Left ventricle myocardium inferior (tissue), 1 donor: ENCODE results near the gene EPS8. TPM values are rescaled to one million over a fixed set of nuclear protein-coding genes. Genes with fewer than 3 reads are reported as not detected.

Source experiments
- DNase-seq: peaks from one replicate; pipeline ENCODE4 v3.0.0-alpha.2; 2020
- H3K27ac ChIP-seq: fragments of 200-600 bp; replicated peaks from 2 replicates; pipeline ENCODE4 v1.8.0; 2021
- H3K27me3 ChIP-seq: fragments of 200-600 bp; 2 replicates; pipeline ENCODE4 v1.8.0; 2021; ENCODE audit warnings: low read depth
- H3K36me3 ChIP-seq: fragments of 200-600 bp; 2 replicates; pipeline ENCODE4 v1.8.0; 2021
- H3K4me1 ChIP-seq: fragments of 200-600 bp; 2 replicates; pipeline ENCODE4 v1.8.0; 2021
- H3K4me3 ChIP-seq: fragments of 200-600 bp; 2 replicates; pipeline ENCODE4 v1.8.0; 2021; ENCODE audit warnings: mild to moderate bottlenecking, moderate library complexity
- H3K9me3 ChIP-seq: fragments of 200-600 bp; replicated peaks from 2 replicates; pipeline ENCODE4 v1.8.0; 2021
- CTCF ChIP-seq: fragments of 200-600 bp; IDR thresholded peaks from 2 replicates; pipeline ENCODE4 v1.8.0; 2021; ENCODE audit warnings: antibody characterized with exemption, mild to moderate bottlenecking, borderline replicate concordance
- intact Hi-C: fragments of 100-400 bp; cut with micrococcal nuclease; formaldehyde crosslinking; loops from one replicate; pipeline ENCODE4 v1.11.0; 2022
- total RNA-seq: library from RNA; stranded (reverse); fragmentation: NEBNext Ultra II Directional; extraction: Animal tissue kit (Norgen Biotek cat#: 25700); gene quantifications from one replicate; pipeline ENCODE4 v1.2.1, GENCODE V29; 2021
- donor health status: DM: no; HTN: yes; CAD: no; lungs with severe emphysema.

The EPS8 gene
- total RNA-seq, 1 donor from 2014 or later = 18.9 TPM

- Histone ChIP-seq H3K27me3 (no peaks in the 10 kb centered on the region), H3K27ac (no peak overlapping the region), H3K4me3 (no peak overlapping the region), H3K36me3 (no peaks in the 10 kb centered on the region), H3K9me3 (no peaks in the 10 kb centered on the region), H3K4me1 (peaks cover 46% of the 10 kb centered on the region)
- no peak for DNase-seq
- no peak for TF ChIP-seq CTCF
- intact Hi-C loops = no loop called here
Measured at GRCh38 chr12:15708396-15709076, 80.7 kb downstream of the EPS8 start.

- Histone ChIP-seq H3K36me3 (no peaks in the 10 kb centered on the region), H3K9me3 (no peaks in the 10 kb centered on the region), H3K27me3 (no peaks in the 10 kb centered on the region), H3K4me1 (peaks cover 44% of the 10 kb centered on the region), H3K4me3 (no peak overlapping the region), H3K27ac (no peak overlapping the region)
- intact Hi-C loops = no loop called here
- DNase-seq = no peak
- TF ChIP-seq CTCF = no peak
Measured at GRCh38 chr12:15707516-15708199, 81.5 kb downstream of the EPS8 start.

GRCh38 chr12:15706010-15706676 lies 83.0 kb downstream of the EPS8 start:
- Histone ChIP-seq H3K27me3 (no peaks in the 10 kb centered on the region), H3K4me3 (no peak overlapping the region), H3K27ac (peak overlapping the region; percentile 41), H3K4me1 (peaks cover 46% of the 10 kb centered on the region), H3K36me3 (no peaks in the 10 kb centered on the region), H3K9me3 (no peaks in the 10 kb centered on the region)
- no peak for TF ChIP-seq CTCF
- no peak for DNase-seq
- intact Hi-C loops = no loop called here

- intact Hi-C loops = no loop called here
- H3K27ac ChIP-seq = peak overlapping the region; percentile 41
- TF ChIP-seq CTCF = no peak
- no peak overlapping the region for H3K4me3 ChIP-seq
- H3K9me3 ChIP-seq = no peaks in the 10 kb centered on the region
- H3K36me3 ChIP-seq = no peaks in the 10 kb centered on the region
- peaks cover 52% of the 10 kb centered on the region for H3K4me1 ChIP-seq
- no peaks in the 10 kb centered on the region for H3K27me3 ChIP-seq
- DNase-seq = no peak
Measured at GRCh38 chr12:15705606-15706005, 83.6 kb downstream of the EPS8 start.

- intact Hi-C loops = no loop called here
- Histone ChIP-seq H3K9me3 (no peaks in the 10 kb centered on the region), H3K36me3 (no peaks in the 10 kb centered on the region), H3K27ac (peak overlapping the region; percentile 81), H3K27me3 (no peaks in the 10 kb centered on the region), H3K4me1 (peaks cover 70% of the 10 kb centered on the region), H3K4me3 (peak overlapping the region; percentile 4)
- TF ChIP-seq CTCF = no peak
- DNase-seq = no peak
Measured at GRCh38 chr12:15702276-15702675, 86.9 kb downstream of the EPS8 start.
